GM12878 (cell line): Measurements from ENCODE around the gene POLR3K. TPM values are rescaled to one million over a fixed set of nuclear protein-coding genes. Genes with fewer than 3 reads are reported as not detected.

Experiments
- EED ChIP-seq: sonication (generic); IDR thresholded peaks from 2 replicates; pipeline ENCODE4 v1.6.1; 2016; ENCODE audit warnings: antibody characterized with exemption, low read depth
- ELK1 ChIP-seq: IDR thresholded peaks from 2 replicates; pipeline ENCODE4 v1.6.1; 2012; ENCODE audit warnings: low read depth, low read length, improper control_type of control experiment
- FOXK2 ChIP-seq: fragments of 450-650 bp; IDR thresholded peaks from 2 replicates; pipeline ENCODE4 v1.6.1; 2017; ENCODE audit warnings: mild to moderate bottlenecking, moderate library complexity
- HDAC6 ChIP-seq: fragments of 200-600 bp; sonication (generic); IDR thresholded peaks from one replicate; pipeline ENCODE4 v1.8.0; 2017; ENCODE audit warnings: antibody characterized with exemption; ENCODE audit not compliant: unreplicated experiment
- IRF4 ChIP-seq: IDR thresholded peaks from 2 replicates; pipeline ENCODE4 v1.6.1; 2011; ENCODE audit warnings: low read depth, low read length
- KAT2A ChIP-seq: conservative IDR thresholded peaks from 2 replicates; pipeline ENCODE4 v1.6.1; 2011; ENCODE audit warnings: low read depth, low read length; ENCODE audit not compliant: control insufficient read depth
- MTA2 ChIP-seq: fragments of 450-650 bp; IDR thresholded peaks from 2 replicates; pipeline ENCODE4 v1.6.1; 2016; ENCODE audit warnings: low read depth, mild to moderate bottlenecking, moderate library complexity
- RAD21 ChIP-seq: IDR thresholded peaks from 2 replicates; pipeline ENCODE4 v1.6.1; 2011; ENCODE audit warnings: mild to moderate bottlenecking, low read depth, low read length, moderate library complexity; ENCODE audit not compliant: insufficient read depth
- RBBP5 ChIP-seq: fragments of 200-600 bp; sonication (generic); conservative IDR thresholded peaks from 2 replicates; pipeline ENCODE4 v1.6.1; 2016
- RFX5 ChIP-seq: IDR thresholded peaks from 2 replicates; pipeline ENCODE4 v1.6.1; 2011; ENCODE audit warnings: low read depth, low read length, improper control_type of control experiment
- SMAD1 ChIP-seq: fragments of 450-650 bp; IDR thresholded peaks from 2 replicates; pipeline ENCODE4 v1.6.1; 2018; ENCODE audit warnings: mild to moderate bottlenecking, low read depth; ENCODE audit not compliant: partially characterized antibody
- STAT1 ChIP-seq: fragments of 450-650 bp; conservative IDR thresholded peaks from 2 replicates; pipeline ENCODE4 v1.6.1; 2014; ENCODE audit warnings: antibody characterized with exemption, mild to moderate bottlenecking
- STAT3 ChIP-seq: IDR thresholded peaks from 2 replicates; pipeline ENCODE4 v1.6.1; 2011; ENCODE audit warnings: low read depth, low read length, improper control_type of control experiment
- TARDBP ChIP-seq: IDR thresholded peaks from 2 replicates; pipeline ENCODE4 v1.6.1; 2016; ENCODE audit warnings: borderline replicate concordance
- TBL1XR1 ChIP-seq: IDR thresholded peaks from 2 replicates; pipeline ENCODE4 v1.6.1; 2012; ENCODE audit warnings: low read depth, low read length, improper control_type of control experiment
- USF2 ChIP-seq: IDR thresholded peaks from 2 replicates; pipeline ENCODE4 v1.6.1; 2011; ENCODE audit warnings: low read depth, low read length, improper control_type of control experiment, borderline replicate concordance
- ZBTB11 ChIP-seq: fragments of 450-650 bp; formaldehyde crosslinking; IDR thresholded peaks from 2 replicates; pipeline ENCODE4 v1.5.0; 2022; ENCODE audit warnings: mild to moderate bottlenecking, missing genetic modification characterization
- polyA plus RNA-seq, 11 experiments: library from polyadenylated mRNA; depleted of rRNA in 4 of 11; unstranded in 6 of 11; stranded (reverse) in 5 of 11; fragments of >200 nt; fragmentation: Nextera tagmentation in 4 of 11; fragmentation: Illumina TruSeq in 1 of 11; extraction: Ambion mirVana in 4 of 11; extraction: Trizol in 1 of 11; gene quantifications; 1 replicate in 1 of 11; 2 replicates in 10 of 11; pipeline versions ENCODE4 v1.2.1 to v1.2.3, GENCODE V29; 2011 to 2016; ENCODE audit warnings: inconsistent platforms in 2 of 11, missing spikeins in 2 of 11, low read depth in 1 of 11
- total RNA-seq, 4 experiments: library from RNA; depleted of rRNA in 3 of 4; stranded (reverse); fragments of >200 nt in 3 of 4; fragmentation: Illumina TruSeq in 1 of 4; extraction: Trizol in 1 of 4; gene quantifications; 2 replicates each; pipeline versions ENCODE4 v1.2.1 to v1.2.3, GENCODE V29; 2013 to 2021
- TF ChIP-seq, protein P1 (sequence below): fragments of 450-650 bp; IDR thresholded peaks from 2 replicates; pipeline ENCODE4 v1.6.1; 2016; ENCODE audit warnings: mild to moderate bottlenecking
- TF ChIP-seq, protein P2 (sequence below): fragments of 450-650 bp; formaldehyde crosslinking; IDR thresholded peaks from 2 replicates; pipeline ENCODE4 v1.4.0; 2020; ENCODE audit warnings: mild to moderate bottlenecking, moderate library complexity
- TF ChIP-seq, protein P3 (sequence below): IDR thresholded peaks from 2 replicates; pipeline ENCODE4 v1.6.1; 2012; ENCODE audit warnings: low read depth, low read length, improper control_type of control experiment

Gene POLR3K
- total and polyA plus RNA-seq, 10 of the 15 experiments (the other 5 are each of a cell fraction or from before 2014, with no cell fraction given) = 25.3 to 222 (median 64.0) TPM

DNA sequence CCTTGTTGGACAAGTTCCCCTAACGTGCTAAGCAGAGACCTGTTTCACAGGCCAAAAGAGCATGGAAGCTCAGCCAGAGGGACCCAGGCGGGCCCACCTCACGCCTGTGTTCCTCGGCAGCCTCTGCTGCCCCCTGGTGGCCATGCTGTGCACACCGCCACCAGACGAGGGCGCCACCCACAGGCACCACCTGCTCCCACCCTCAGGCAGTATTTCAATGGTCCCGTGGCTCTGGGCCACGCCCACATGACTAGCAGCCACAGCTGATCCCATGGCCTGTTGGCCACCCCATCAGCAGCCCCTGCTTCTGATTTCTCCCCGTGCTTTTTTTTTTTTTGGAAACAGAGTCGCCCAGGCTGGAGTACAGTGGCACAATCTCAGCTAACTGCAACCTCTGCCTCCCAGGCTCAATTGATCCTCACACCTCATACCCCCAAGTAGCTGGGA lies 43.5 kb upstream of the POLR3K start (continued):
- TF ChIP-seq ELK1 (no peak), KAT2A (no peak), ZBTB11 (CRISPR knock-in tag) (no peak), TBL1XR1 (no peak), HDAC6 (no peak), RBBP5 (no peak), EED (no peak), FOXK2 (no peak), RAD21 (peak; percentile 79), TARDBP (no peak), STAT3 (no peak), MTA2 (no peak), STAT1 (0 out of 2 replicates have a peak, but pooled peaks have one; percentile 69), RFX5 (no peak), SMAD1 (no peak), USF2 (peak; percentile 49; the same call in 1 of the 2 replicates), IRF4 (0 out of 2 replicates have a peak, but pooled peaks have one; percentile 48)
- TF ChIP-seq, protein P1, sequence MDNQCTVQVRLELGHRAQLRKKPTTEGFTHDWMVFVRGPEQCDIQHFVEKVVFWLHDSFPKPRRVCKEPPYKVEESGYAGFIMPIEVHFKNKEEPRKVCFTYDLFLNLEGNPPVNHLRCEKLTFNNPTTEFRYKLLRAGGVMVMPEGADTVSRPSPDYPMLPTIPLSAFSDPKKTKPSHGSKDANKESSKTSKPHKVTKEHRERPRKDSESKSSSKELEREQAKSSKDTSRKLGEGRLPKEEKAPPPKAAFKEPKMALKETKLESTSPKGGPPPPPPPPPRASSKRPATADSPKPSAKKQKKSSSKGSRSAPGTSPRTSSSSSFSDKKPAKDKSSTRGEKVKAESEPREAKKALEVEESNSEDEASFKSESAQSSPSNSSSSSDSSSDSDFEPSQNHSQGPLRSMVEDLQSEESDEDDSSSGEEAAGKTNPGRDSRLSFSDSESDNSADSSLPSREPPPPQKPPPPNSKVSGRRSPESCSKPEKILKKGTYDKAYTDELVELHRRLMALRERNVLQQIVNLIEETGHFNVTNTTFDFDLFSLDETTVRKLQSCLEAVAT = no peak
- TF ChIP-seq, protein P2, sequence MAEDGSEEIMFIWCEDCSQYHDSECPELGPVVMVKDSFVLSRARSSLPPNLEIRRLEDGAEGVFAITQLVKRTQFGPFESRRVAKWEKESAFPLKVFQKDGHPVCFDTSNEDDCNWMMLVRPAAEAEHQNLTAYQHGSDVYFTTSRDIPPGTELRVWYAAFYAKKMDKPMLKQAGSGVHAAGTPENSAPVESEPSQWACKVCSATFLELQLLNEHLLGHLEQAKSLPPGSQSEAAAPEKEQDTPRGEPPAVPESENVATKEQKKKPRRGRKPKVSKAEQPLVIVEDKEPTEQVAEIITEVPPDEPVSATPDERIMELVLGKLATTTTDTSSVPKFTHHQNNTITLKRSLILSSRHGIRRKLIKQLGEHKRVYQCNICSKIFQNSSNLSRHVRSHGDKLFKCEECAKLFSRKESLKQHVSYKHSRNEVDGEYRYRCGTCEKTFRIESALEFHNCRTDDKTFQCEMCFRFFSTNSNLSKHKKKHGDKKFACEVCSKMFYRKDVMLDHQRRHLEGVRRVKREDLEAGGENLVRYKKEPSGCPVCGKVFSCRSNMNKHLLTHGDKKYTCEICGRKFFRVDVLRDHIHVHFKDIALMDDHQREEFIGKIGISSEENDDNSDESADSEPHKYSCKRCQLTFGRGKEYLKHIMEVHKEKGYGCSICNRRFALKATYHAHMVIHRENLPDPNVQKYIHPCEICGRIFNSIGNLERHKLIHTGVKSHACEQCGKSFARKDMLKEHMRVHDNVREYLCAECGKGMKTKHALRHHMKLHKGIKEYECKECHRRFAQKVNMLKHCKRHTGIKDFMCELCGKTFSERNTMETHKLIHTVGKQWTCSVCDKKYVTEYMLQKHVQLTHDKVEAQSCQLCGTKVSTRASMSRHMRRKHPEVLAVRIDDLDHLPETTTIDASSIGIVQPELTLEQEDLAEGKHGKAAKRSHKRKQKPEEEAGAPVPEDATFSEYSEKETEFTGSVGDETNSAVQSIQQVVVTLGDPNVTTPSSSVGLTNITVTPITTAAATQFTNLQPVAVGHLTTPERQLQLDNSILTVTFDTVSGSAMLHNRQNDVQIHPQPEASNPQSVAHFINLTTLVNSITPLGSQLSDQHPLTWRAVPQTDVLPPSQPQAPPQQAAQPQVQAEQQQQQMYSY = no peak
- TF ChIP-seq, protein P3, sequence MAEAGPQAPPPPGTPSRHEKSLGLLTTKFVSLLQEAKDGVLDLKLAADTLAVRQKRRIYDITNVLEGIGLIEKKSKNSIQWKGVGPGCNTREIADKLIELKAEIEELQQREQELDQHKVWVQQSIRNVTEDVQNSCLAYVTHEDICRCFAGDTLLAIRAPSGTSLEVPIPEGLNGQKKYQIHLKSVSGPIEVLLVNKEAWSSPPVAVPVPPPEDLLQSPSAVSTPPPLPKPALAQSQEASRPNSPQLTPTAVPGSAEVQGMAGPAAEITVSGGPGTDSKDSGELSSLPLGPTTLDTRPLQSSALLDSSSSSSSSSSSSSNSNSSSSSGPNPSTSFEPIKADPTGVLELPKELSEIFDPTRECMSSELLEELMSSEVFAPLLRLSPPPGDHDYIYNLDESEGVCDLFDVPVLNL = no peak
